K562 (cell line): Measurements from ENCODE around the gene PSMA7. TPM values are rescaled to one million over a fixed set of nuclear protein-coding genes. Genes with fewer than 3 reads are reported as not detected.
A peak's percentile ranks its signal among the peaks of the same experiment; 100 is the strongest.

ENCODE experiments used
- CBFA2T2 ChIP-seq: fragments of 450-650 bp; conservative IDR thresholded peaks from 2 replicates; pipeline ENCODE4 v1.6.1; 2017; ENCODE audit warnings: mild to moderate bottlenecking
- HDAC6 ChIP-seq: IDR thresholded peaks from 2 replicates; pipeline ENCODE4 v1.6.1; 2012; ENCODE audit warnings: low read depth, mild to moderate bottlenecking, control low read depth, inconsistent platforms, low read length, moderate library complexity
- HMBOX1 ChIP-seq: sonication (generic); IDR thresholded peaks from 2 replicates; pipeline ENCODE4 v1.6.1; 2016
- JUNB ChIP-seq: fragments of 450-650 bp; formaldehyde crosslinking; conservative IDR thresholded peaks from 2 replicates; pipeline ENCODE4 v1.4.0; 2020; ENCODE audit warnings: mild to moderate bottlenecking
- MED1 ChIP-seq: sonication (generic); formaldehyde crosslinking; IDR thresholded peaks from 2 replicates; pipeline ENCODE4 v1.8.1; 2023; ENCODE audit warnings: missing genetic modification reagents, borderline replicate concordance
- PRDM10 ChIP-seq: fragments of 450-650 bp; IDR thresholded peaks from 2 replicates; pipeline ENCODE4 v1.6.1; 2018; ENCODE audit not compliant: partially characterized antibody
- PTTG1 ChIP-seq: fragments of 450-650 bp; IDR thresholded peaks from 2 replicates; pipeline ENCODE4 v1.6.1; 2016; ENCODE audit warnings: low read depth, mild to moderate bottlenecking, missing genetic modification characterization, missing compliant biosample characterization
- RAD21 ChIP-seq, 2 experiments: fragments of 250-450 bp in 1 of 2; fragments of 450-650 bp in 1 of 2; sonication (Bioruptor Pico) in 1 of 2; formaldehyde crosslinking in 1 of 2; IDR thresholded peaks in 1 of 2; conservative IDR thresholded peaks in 1 of 2; 2 replicates each; pipeline versions ENCODE4 v1.4.0 to v1.8.0; 2020 to 2022; ENCODE audit warnings: mild to moderate bottlenecking in 2 of 2, moderate library complexity in 1 of 2
- RBM39 ChIP-seq: fragments of 200-400 bp; formaldehyde crosslinking; optimal IDR thresholded peaks from 2 replicates; pipeline ENCODE3; 2018; ENCODE audit warnings: low read depth, low read length
- SMARCE1 ChIP-seq: fragments of 450-650 bp; IDR thresholded peaks from 2 replicates; pipeline ENCODE4 v1.7.1; 2016; ENCODE audit warnings: mild to moderate bottlenecking
- YY1 ChIP-seq, 3 experiments: IDR thresholded peaks; 2 replicates each; pipeline ENCODE4 v1.6.1; 2011; ENCODE audit warnings: low read length in 2 of 3, mild to moderate bottlenecking in 2 of 3, moderate library complexity in 2 of 3, borderline replicate concordance in 1 of 3, control low read depth in 1 of 3, low read depth in 1 of 3; ENCODE audit not compliant: insufficient read depth in 3 of 3, insufficient replicate concordance in 2 of 3, control insufficient read depth in 1 of 3, insufficient read length in 1 of 3; ENCODE audit errors: extremely low read depth in 1 of 3
- ZBTB7A ChIP-seq: IDR thresholded peaks from 2 replicates; pipeline ENCODE4 v1.6.1; 2011; ENCODE audit warnings: low read depth, mild to moderate bottlenecking, low read length, moderate library complexity, borderline replicate concordance; ENCODE audit not compliant: control insufficient read depth
- ZNF445 ChIP-seq: fragments of 250-450 bp; sonication (Bioruptor Pico); IDR thresholded peaks from 2 replicates; pipeline ENCODE4 v1.4.0; 2020; ENCODE audit warnings: low read depth, mild to moderate bottlenecking, moderate library complexity
- polyA plus RNA-seq, 8 experiments: library from polyadenylated mRNA; depleted of rRNA in 4 of 8; stranded (reverse) in 5 of 8; unstranded in 3 of 8; fragments of >200 nt; fragmentation: Nextera tagmentation in 2 of 8; fragmentation: Illumina TruSeq in 1 of 8; extraction: Ambion mirVana in 2 of 8; extraction: Trizol in 1 of 8; gene quantifications; 2 replicates each; pipeline versions ENCODE4 v1.2.1 to v1.2.3, GENCODE V29; 2011 to 2014; ENCODE audit warnings: inconsistent platforms in 1 of 8, missing spikeins in 1 of 8
- total RNA-seq, 7 experiments: library from RNA; depleted of rRNA in 6 of 7; stranded (reverse); fragments of >200 nt in 6 of 7; fragmentation: Illumina TruSeq in 2 of 7; extraction: Trizol in 2 of 7; gene quantifications; 2 replicates each; pipeline versions ENCODE4 v1.2.1 to v1.2.3, GENCODE V29; 2011 to 2021; ENCODE audit warnings: low replicate concordance in 1 of 7
- TF ChIP-seq, protein P1 (sequence below): fragments of 450-650 bp; conservative IDR thresholded peaks from 2 replicates; pipeline ENCODE4 v1.6.1; 2016; ENCODE audit warnings: missing genetic modification characterization, low read depth, mild to moderate bottlenecking, control low read depth, missing compliant biosample characterization
- TF ChIP-seq, protein P2 (sequence below), 2 experiments: fragments of 450-650 bp; conservative IDR thresholded peaks; 2 replicates each; pipeline ENCODE4 v1.6.1; 2017; ENCODE audit warnings: mild to moderate bottlenecking in 2 of 2, moderate library complexity in 2 of 2

PSMA7 gene
- total and polyA plus RNA-seq, 9 of the 15 experiments (the other 6 are each of a cell fraction or from before 2014, with no cell fraction given): 257 to 510 (median 393) TPM

DNA sequence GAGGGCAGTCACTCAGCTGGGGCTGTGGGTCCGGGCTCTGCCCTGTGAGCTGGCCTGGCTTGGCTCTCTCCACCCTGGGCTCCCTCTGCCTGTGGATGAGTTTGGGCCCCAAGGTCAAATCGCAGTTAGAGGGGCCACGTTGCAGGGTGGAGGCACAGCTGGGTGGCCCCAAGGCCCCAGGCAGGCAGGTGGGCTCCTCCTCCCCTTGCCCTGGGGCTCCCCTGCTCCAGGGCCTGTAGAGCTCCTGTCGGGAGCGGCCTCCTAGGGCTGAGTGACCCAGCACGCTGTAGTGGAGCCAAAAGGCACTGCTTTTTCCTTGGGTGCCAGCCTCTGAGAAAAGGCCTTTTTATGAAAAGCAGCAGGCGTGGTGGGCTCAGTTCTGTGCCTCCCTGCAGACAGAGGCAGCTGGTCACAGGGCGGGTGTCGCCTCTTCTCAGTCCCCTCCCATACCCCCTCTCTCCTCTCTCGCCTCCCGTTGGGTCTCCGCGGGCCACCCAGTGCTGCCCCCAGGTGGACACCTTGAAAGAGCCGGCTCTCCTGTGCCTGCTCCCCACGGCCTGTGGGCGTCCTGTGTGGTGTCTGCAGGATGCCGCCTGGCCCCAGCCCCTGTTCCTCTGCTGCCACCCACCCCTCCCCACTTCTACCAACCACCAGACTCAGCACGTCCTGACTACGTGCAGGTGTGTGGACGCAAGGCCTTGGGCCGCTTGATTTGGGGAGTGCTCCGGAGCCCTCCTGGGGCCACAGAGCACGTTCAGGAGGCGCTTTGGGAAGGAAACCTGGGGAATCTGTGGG is 13.6 kb upstream of the PSMA7 start (continued):
- TF ChIP-seq JUNB: no peak
- no peak for TF ChIP-seq RBM39
- no peak for TF ChIP-seq PTTG1 (tag)
- TF ChIP-seq ZNF445 (CRISPR knock-in tag): no peak
- peak; percentile 15 for TF ChIP-seq PRDM10
- no peak for TF ChIP-seq MED1
- TF ChIP-seq, protein P1, sequence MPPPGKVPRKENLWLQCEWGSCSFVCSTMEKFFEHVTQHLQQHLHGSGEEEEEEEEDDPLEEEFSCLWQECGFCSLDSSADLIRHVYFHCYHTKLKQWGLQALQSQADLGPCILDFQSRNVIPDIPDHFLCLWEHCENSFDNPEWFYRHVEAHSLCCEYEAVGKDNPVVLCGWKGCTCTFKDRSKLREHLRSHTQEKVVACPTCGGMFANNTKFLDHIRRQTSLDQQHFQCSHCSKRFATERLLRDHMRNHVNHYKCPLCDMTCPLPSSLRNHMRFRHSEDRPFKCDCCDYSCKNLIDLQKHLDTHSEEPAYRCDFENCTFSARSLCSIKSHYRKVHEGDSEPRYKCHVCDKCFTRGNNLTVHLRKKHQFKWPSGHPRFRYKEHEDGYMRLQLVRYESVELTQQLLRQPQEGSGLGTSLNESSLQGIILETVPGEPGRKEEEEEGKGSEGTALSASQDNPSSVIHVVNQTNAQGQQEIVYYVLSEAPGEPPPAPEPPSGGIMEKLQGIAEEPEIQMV (tag): no peak
- TF ChIP-seq SMARCE1: no peak
- TF ChIP-seq, protein P2, sequence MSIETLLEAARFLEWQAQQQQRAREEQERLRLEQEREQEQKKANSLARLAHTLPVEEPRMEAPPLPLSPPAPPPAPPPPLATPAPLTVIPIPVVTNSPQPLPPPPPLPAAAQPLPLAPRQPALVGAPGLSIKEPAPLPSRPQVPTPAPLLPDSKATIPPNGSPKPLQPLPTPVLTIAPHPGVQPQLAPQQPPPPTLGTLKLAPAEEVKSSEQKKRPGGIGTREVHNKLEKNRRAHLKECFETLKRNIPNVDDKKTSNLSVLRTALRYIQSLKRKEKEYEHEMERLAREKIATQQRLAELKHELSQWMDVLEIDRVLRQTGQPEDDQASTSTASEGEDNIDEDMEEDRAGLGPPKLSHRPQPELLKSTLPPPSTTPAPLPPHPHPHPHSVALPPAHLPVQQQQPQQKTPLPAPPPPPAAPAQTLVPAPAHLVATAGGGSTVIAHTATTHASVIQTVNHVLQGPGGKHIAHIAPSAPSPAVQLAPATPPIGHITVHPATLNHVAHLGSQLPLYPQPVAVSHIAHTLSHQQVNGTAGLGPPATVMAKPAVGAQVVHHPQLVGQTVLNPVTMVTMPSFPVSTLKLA (conservative IDR thresholded peaks at IDR 0.05): no peak
- no peak for TF ChIP-seq CBFA2T2
- no peak for TF ChIP-seq HDAC6
- TF ChIP-seq ZBTB7A: peak; percentile 61; the same call in 1 of the 2 replicates
- TF ChIP-seq YY1 (IDR thresholded peaks at IDR 0.05; ENCODE audit: borderline replicate concordance in 1 of 3, control insufficient read depth in 1 of 3, extremely low read depth in 1 of 3, insufficient read depth in 3 of 3, insufficient read length in 1 of 3, insufficient replicate concordance in 2 of 3, low read depth in 1 of 3, low read length in 2 of 3): peak in 1 of 3 experiments; percentile 10
- peak in 1 of 2 experiments; percentile 67; a peak in 2 of 4 replicates for TF ChIP-seq RAD21 (CRISPR knock-in tag; conservative IDR thresholded peaks at IDR 0.05 in 1 of 2, IDR thresholded peaks at IDR 0.05 in 1 of 2)
- TF ChIP-seq HMBOX1: no peak
